HEK293 (cell line): ENCODE data around the gene XPNPEP1.

ENCODE experiments used
- CTCF ChIA-PET: fragments of 350-600 bp; formaldehyde crosslinking; extraction: SDS; loops from one replicate; lab custom pipeline; 2021; ENCODE audit warnings: antibody characterized with exemption; lab: Yijun Ruan, JAX
- POLR2A ChIA-PET: fragments of 300-600 bp; formaldehyde crosslinking; extraction: SDS; loops from one replicate; lab custom pipeline; 2020; ENCODE audit warnings: antibody characterized with exemption, inconsistent platforms; lab: Yijun Ruan, JAX
- H3K27ac ChIP-seq: fragments of 200-500 bp; sonication (Bioruptor generic); 2 replicates; pipeline ENCODE4 v1.5.1; 2014; ENCODE audit warnings: low read depth, low read length, control low read depth, inconsistent platforms; ENCODE audit errors: extremely low read depth
- H3K36me3 ChIP-seq, 2 experiments: fragments of 200-500 bp in 1 of 2; sonication (Bioruptor generic) in 1 of 2; 1 replicate in 1 of 2; 2 replicates in 1 of 2; pipeline ENCODE4 v1.5.1; 2014 to 2017; ENCODE audit warnings: inconsistent platforms in 2 of 2, low read length in 2 of 2; ENCODE audit not compliant: control insufficient read depth in 2 of 2, insufficient read depth in 1 of 2
- H3K4me1 ChIP-seq: fragments of 200-500 bp; sonication (Bioruptor generic); 2 replicates; pipeline ENCODE4 v1.5.1; 2014; ENCODE audit warnings: mild to moderate bottlenecking, low read length, inconsistent platforms; ENCODE audit not compliant: control insufficient read depth, insufficient read depth
- H3K4me3 ChIP-seq: 2 replicates; pipeline ENCODE4 v1.5.1; 2011; ENCODE audit warnings: low read depth, mild to moderate bottlenecking, control low read depth, low read length, moderate library complexity
- H3K9me3 ChIP-seq: fragments of 200-500 bp; sonication (Bioruptor generic); 2 replicates; pipeline ENCODE4 v1.5.1; 2014; ENCODE audit warnings: low read depth, low read length, inconsistent platforms; ENCODE audit not compliant: control insufficient read depth, insufficient read depth
- ELK4 ChIP-seq: IDR thresholded peaks from 2 replicates; pipeline ENCODE4 v1.6.1; 2011; ENCODE audit warnings: mild to moderate bottlenecking, low read depth, low read length, borderline replicate concordance
- TCF7L2 ChIP-seq: IDR thresholded peaks from 2 replicates; pipeline ENCODE4 v1.6.1; 2011; ENCODE audit warnings: low read depth, mild to moderate bottlenecking, inconsistent platforms, low read length, moderate library complexity, borderline replicate concordance
- ZNF10 ChIP-seq: fragments of 450-650 bp; formaldehyde crosslinking; IDR thresholded peaks from 2 replicates; pipeline ENCODE4 v1.5.1; 2017; ENCODE audit warnings: missing biosample characterization, missing genetic modification characterization
- ZNF155 ChIP-seq: fragments of 450-650 bp; formaldehyde crosslinking; IDR thresholded peaks from 2 replicates; pipeline ENCODE4 v1.5.1; 2016; ENCODE audit warnings: missing biosample characterization, missing genetic modification characterization
- ZNF280D ChIP-seq: fragments of 450-650 bp; formaldehyde crosslinking; IDR thresholded peaks from 2 replicates; pipeline ENCODE4 v1.5.1; 2016; ENCODE audit warnings: missing biosample characterization, missing genetic modification characterization
- ZNF341 ChIP-seq: fragments of 450-650 bp; formaldehyde crosslinking; IDR thresholded peaks from 2 replicates; pipeline ENCODE4; 2016; ENCODE audit warnings: low read depth, missing biosample characterization, missing genetic modification characterization
- ZNF426 ChIP-seq: fragments of 450-650 bp; formaldehyde crosslinking; IDR thresholded peaks from 2 replicates; pipeline ENCODE4 v1.5.1; 2017; ENCODE audit warnings: missing biosample characterization, missing genetic modification characterization, mild to moderate bottlenecking, inconsistent platforms, moderate library complexity
- ZNF513 ChIP-seq: fragments of 450-650 bp; IDR thresholded peaks from 2 replicates; pipeline ENCODE4 v1.5.1; 2018; ENCODE audit warnings: missing biosample characterization, missing genetic modification characterization
- ZNF777 ChIP-seq: fragments of 450-650 bp; formaldehyde crosslinking; IDR thresholded peaks from 2 replicates; pipeline ENCODE4 v1.5.1; 2017; ENCODE audit warnings: missing biosample characterization, missing genetic modification characterization, borderline replicate concordance
- ZNF785 ChIP-seq: fragments of 450-650 bp; formaldehyde crosslinking; IDR thresholded peaks from 2 replicates; pipeline ENCODE4 v1.5.1; 2016; ENCODE audit warnings: missing biosample characterization, missing genetic modification characterization
- ZSCAN18 ChIP-seq: fragments of 450-650 bp; formaldehyde crosslinking; IDR thresholded peaks from 2 replicates; pipeline ENCODE4 v1.5.1; 2016; ENCODE audit warnings: missing biosample characterization, missing genetic modification characterization
- ZXDB ChIP-seq: fragments of 450-650 bp; formaldehyde crosslinking; IDR thresholded peaks from 2 replicates; pipeline ENCODE4 v1.5.1; 2016; ENCODE audit warnings: missing biosample characterization, missing genetic modification characterization

XPNPEP1 gene

GRCh38 chr10:109932391-109932790, 9.1 kb upstream of the XPNPEP1 start (continued):
- no peak for TF ChIP-seq ZNF513 (tag by site-specific recombination)
- TF ChIP-seq, all 188 proteins: peak for 0

GRCh38 chr10:109931163-109931562, 7.9 kb upstream of the XPNPEP1 start:
- CTCF ChIA-PET = interaction anchor here (0.6 to 0.9 kb wide), 2 partner anchors 47 to 357 kb away, joined by 3 read pairs; no protein-coding TSS in a partner anchor
- no peak overlapping the region for H3K4me3 ChIP-seq

GRCh38 chr10:109929501-109930219, 6.3 kb upstream of the XPNPEP1 start:
- 0 out of 2 replicates have a peak, but pooled peaks cover under 1% of the 10 kb centered on the region for H3K4me1 ChIP-seq
- no peak for TF ChIP-seq ZNF785 (tag by site-specific recombination)
- no peak for TF ChIP-seq ZNF426 (tag by site-specific recombination)
- peak; percentile 86 for TF ChIP-seq ZNF10 (tag by site-specific recombination)
- no peaks in the 10 kb centered on the region for H3K36me3 ChIP-seq
- H3K9me3 ChIP-seq = no peaks in the 10 kb centered on the region
- H3K4me3 ChIP-seq = no peak overlapping the region
- POLR2A ChIA-PET = no interaction called here
- CTCF ChIA-PET = interaction anchor here (0.7 to 1.0 kb wide), 2 partner anchors 9 to 19 kb away, joined by 3 read pairs; no protein-coding TSS in a partner anchor
- H3K27ac ChIP-seq = no peak overlapping the region

More at GRCh38 chr10:109931163-109931562, 7.9 kb upstream of the XPNPEP1 start:
- H3K9me3 ChIP-seq = no peaks in the 10 kb centered on the region
- no peak for TF ChIP-seq ZNF155 (tag by site-specific recombination)
- no peak for TF ChIP-seq TCF7L2
- TF ChIP-seq ZXDB (tag by site-specific recombination) = no peak
- TF ChIP-seq ZNF341 (tag by site-specific recombination) = no peak
- no peak for TF ChIP-seq ZNF280D (tag by site-specific recombination)
- no peak for TF ChIP-seq ZNF777 (tag by site-specific recombination)
- no peak for TF ChIP-seq ELK4
- no peak for TF ChIP-seq ZSCAN18 (tag by site-specific recombination)
- TF ChIP-seq, all 188 proteins: peak for 0
- peaks cover 5% of the 10 kb centered on the region; the same call in 1 of the 2 replicates for H3K4me1 ChIP-seq
- POLR2A ChIA-PET = interaction anchor here (0.5 kb wide), 1 partner anchor 13 kb away, joined by 3 read pairs; no protein-coding TSS in a partner anchor
- H3K36me3 ChIP-seq = no peaks in the 10 kb centered on the region
- H3K27ac ChIP-seq = no peak overlapping the region
